WERI-Rb-1 (cell line): Measurements from ENCODE around the gene PADI4.

ENCODE experiments used
- DNase-seq: peaks from one replicate; pipeline ENCODE4 v3.0.0-alpha.2; 2020
- H3K27ac ChIP-seq: fragments of 250-450 bp; sonication (Bioruptor Pico); 2 replicates; pipeline ENCODE4 v1.5.1; 2020; ENCODE audit warnings: mild to moderate bottlenecking, moderate library complexity
- H3K27me3 ChIP-seq: fragments of 250-450 bp; sonication (Bioruptor Pico); 2 replicates; pipeline ENCODE4 v1.5.1; 2021; ENCODE audit warnings: mild to moderate bottlenecking, low read depth, moderate library complexity; ENCODE audit not compliant: insufficient read depth, severe bottlenecking
- H3K36me3 ChIP-seq: fragments of 250-450 bp; sonication (Bioruptor Pico); 2 replicates; pipeline ENCODE4 v1.5.1; 2020; ENCODE audit warnings: mild to moderate bottlenecking, moderate library complexity
- H3K4me3 ChIP-seq: 2 replicates; pipeline ENCODE4 v1.5.1; 2011; ENCODE audit warnings: low read depth, mild to moderate bottlenecking, control low read depth, low read length
- H3K9me3 ChIP-seq: fragments of 250-450 bp; sonication (Bioruptor Pico); 2 replicates; pipeline ENCODE4 v1.5.1; 2021; ENCODE audit warnings: mild to moderate bottlenecking, moderate library complexity; ENCODE audit not compliant: severe bottlenecking
- CTCF ChIP-seq: IDR thresholded peaks from 2 replicates; pipeline ENCODE4 v1.5.1; 2011; ENCODE audit warnings: low read depth, mild to moderate bottlenecking, control low read depth, inconsistent platforms, low read length

Gene PADI4

GRCh38 chr1:17313530-17314309, 5.7 kb downstream of the PADI4 start:
- Histone ChIP-seq H3K27ac (no peak overlapping the region), H3K4me3 (no peak overlapping the region), H3K27me3 (no peaks in the 10 kb centered on the region), H3K9me3 (no peaks in the 10 kb centered on the region), H3K36me3 (no peaks in the 10 kb centered on the region)
- TF ChIP-seq CTCF, result no peak
- DNase-seq, result no peak

GRCh38 chr1:17314491-17314971, 6.5 kb downstream of the PADI4 start:
- Histone ChIP-seq H3K36me3 (no peaks in the 10 kb centered on the region), H3K4me3 (no peak overlapping the region), H3K9me3 (peaks cover under 1% of the 10 kb centered on the region), H3K27me3 (no peaks in the 10 kb centered on the region), H3K27ac (no peak overlapping the region)
- no peak for DNase-seq
- TF ChIP-seq CTCF, result no peak

DNA sequence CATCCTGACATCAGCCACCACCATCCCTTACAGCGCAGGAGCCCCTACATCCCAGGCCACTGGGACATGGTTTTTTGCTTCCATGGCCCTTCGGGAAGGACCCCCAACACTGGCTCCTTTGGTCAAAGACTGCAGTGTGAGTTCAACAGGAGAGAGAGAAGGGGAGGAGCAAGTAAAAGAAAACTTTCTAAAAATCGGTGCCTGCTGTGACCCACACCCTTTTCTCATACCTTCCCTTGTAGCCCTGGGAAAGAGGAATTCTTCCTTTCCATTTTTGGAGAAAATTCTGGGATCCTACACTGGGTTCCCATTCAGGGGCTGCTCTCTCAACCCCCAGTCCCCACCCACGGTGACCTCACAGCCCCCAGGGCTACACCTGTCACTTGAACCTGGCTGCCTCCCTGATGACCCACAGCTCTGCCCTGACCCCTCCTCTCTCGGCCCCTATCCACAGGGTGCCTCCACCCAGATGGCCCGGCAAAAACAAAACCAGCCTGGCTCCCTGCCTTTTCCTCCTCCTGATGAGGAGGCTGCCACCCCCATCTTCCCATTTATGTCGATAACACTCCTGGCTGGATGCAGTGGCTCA, 7.6 kb downstream of the PADI4 start:
- Histone ChIP-seq H3K9me3 (peaks cover 7% of the 10 kb centered on the region), H3K36me3 (no peaks in the 10 kb centered on the region), H3K27ac (no peak overlapping the region), H3K4me3 (no peak overlapping the region), H3K27me3 (no peaks in the 10 kb centered on the region)
- DNase-seq, result no peak
- TF ChIP-seq CTCF, result no peak

- peaks cover 7% of the 10 kb centered on the region for H3K9me3 ChIP-seq
- no peaks in the 10 kb centered on the region for H3K36me3 ChIP-seq
- no peaks in the 10 kb centered on the region for H3K27me3 ChIP-seq
- DNase-seq, result no peak
- TF ChIP-seq CTCF, result no peak
- no peak overlapping the region for H3K4me3 ChIP-seq
- H3K27ac ChIP-seq, result no peak overlapping the region
Observed at GRCh38 chr1:17316704-17317103, 8.7 kb downstream of the PADI4 start.

GRCh38 chr1:17318262-17318661, 10.3 kb downstream of the PADI4 start:
- H3K27me3 ChIP-seq, result no peaks in the 10 kb centered on the region
- no peak overlapping the region for H3K4me3 ChIP-seq
- no peak for TF ChIP-seq CTCF
- no peak for DNase-seq
- no peaks in the 10 kb centered on the region for H3K36me3 ChIP-seq
- H3K27ac ChIP-seq, result no peak overlapping the region
- H3K9me3 ChIP-seq, result peaks cover 7% of the 10 kb centered on the region
